ENCODE data around the gene AHI1.

AHI1 gene

GRCh38 chr6:135481783-135482369 lies 15.7 kb downstream of the AHI1 start:
- TF ChIP-seq, protein P1, sequence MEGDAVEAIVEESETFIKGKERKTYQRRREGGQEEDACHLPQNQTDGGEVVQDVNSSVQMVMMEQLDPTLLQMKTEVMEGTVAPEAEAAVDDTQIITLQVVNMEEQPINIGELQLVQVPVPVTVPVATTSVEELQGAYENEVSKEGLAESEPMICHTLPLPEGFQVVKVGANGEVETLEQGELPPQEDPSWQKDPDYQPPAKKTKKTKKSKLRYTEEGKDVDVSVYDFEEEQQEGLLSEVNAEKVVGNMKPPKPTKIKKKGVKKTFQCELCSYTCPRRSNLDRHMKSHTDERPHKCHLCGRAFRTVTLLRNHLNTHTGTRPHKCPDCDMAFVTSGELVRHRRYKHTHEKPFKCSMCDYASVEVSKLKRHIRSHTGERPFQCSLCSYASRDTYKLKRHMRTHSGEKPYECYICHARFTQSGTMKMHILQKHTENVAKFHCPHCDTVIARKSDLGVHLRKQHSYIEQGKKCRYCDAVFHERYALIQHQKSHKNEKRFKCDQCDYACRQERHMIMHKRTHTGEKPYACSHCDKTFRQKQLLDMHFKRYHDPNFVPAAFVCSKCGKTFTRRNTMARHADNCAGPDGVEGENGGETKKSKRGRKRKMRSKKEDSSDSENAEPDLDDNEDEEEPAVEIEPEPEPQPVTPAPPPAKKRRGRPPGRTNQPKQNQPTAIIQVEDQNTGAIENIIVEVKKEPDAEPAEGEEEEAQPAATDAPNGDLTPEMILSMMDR (conservative IDR thresholded peaks at IDR 0.05; ENCODE audit: control insufficient read depth, insufficient read depth, low read depth, low read length): no peak
- H3K4me3 ChIP-seq (ENCODE audit: control insufficient read depth, low read depth, low read length): no peak overlapping the region
- no peak for DNase-seq (ENCODE audit: low read depth)

- TF ChIP-seq, protein P1 (conservative IDR thresholded peaks at IDR 0.05; ENCODE audit: control insufficient read depth, insufficient read depth, low read depth, low read length): no peak
- H3K4me3 ChIP-seq (ENCODE audit: control insufficient read depth, low read depth, low read length): no peak overlapping the region
- peak; percentile 17 for DNase-seq (ENCODE audit: low read depth)
Measured at GRCh38 chr6:135479601-135480000, 17.9 kb downstream of the AHI1 start.

- no peak for DNase-seq (ENCODE audit: low read depth)
- TF ChIP-seq, protein P1 (conservative IDR thresholded peaks at IDR 0.05; ENCODE audit: control insufficient read depth, insufficient read depth, low read depth, low read length): no peak
- no peak overlapping the region for H3K4me3 ChIP-seq (ENCODE audit: control insufficient read depth, low read depth, low read length)
Measured at GRCh38 chr6:135478626-135479025, 18.9 kb downstream of the AHI1 start.

GRCh38 chr6:135475292-135475886 lies 22.2 kb downstream of the AHI1 start:
- DNase-seq (ENCODE audit: low read depth): peak; percentile 85
- TF ChIP-seq, protein P1 (conservative IDR thresholded peaks at IDR 0.05; ENCODE audit: control insufficient read depth, insufficient read depth, low read depth, low read length): no peak
- H3K4me3 ChIP-seq (ENCODE audit: control insufficient read depth, low read depth, low read length): no peak overlapping the region

DNA sequence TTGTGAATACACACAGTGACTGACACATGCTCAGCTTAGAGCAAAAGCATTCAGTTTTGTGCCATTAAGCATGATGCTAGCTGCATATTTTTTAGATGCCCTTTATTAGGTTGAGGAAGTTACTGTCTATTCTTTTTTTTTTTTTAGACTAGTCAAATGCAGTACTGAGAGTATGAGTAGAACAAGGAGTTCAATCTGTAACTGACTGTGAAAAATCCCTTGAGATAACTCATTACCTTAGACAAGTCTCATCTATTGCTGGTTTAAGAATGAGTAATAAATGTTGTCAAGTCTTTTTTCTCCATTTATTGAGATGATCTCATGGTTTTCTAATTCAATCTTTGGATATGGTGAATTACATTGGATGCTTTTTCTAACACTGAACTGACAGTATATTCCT lies 23.2 kb downstream of the AHI1 start:
- TF ChIP-seq, protein P1 (conservative IDR thresholded peaks at IDR 0.05; ENCODE audit: control insufficient read depth, insufficient read depth, low read depth, low read length): no peak
- H3K4me3 ChIP-seq (ENCODE audit: control insufficient read depth, low read depth, low read length): no peak overlapping the region
- DNase-seq (ENCODE audit: low read depth): peak; percentile 46

- TF ChIP-seq, protein P1 (conservative IDR thresholded peaks at IDR 0.05; ENCODE audit: control insufficient read depth, insufficient read depth, low read depth, low read length): no peak
- no peak for DNase-seq (ENCODE audit: low read depth)
- no peak overlapping the region for H3K4me3 ChIP-seq (ENCODE audit: control insufficient read depth, low read depth, low read length)
Measured at GRCh38 chr6:135465903-135466302, 31.6 kb downstream of the AHI1 start.
